Mucosa of descending colon (tissue), 3 donors: ENCODE data around the gene SART3. TPM values are rescaled to one million over a fixed set of nuclear protein-coding genes. Genes with fewer than 3 reads are reported as not detected.

Experiments used
- ATAC-seq: fragments of 200-7000 bp; cut with Tn5 transposase; one replicate; pipeline ENCODE4 v1.9.1; 2020; ENCODE audit warnings: mild to moderate bottlenecking, moderate library complexity
- DNase-seq, 3 donors: peaks; one replicate each; pipeline ENCODE4 v3.0.0-alpha.2; 2020
- H3K36me3 ChIP-seq: fragments of 200-600 bp; one replicate; pipeline ENCODE4 v1.8.0; 2021; ENCODE audit warnings: low read depth, mild to moderate bottlenecking
- H3K4me1 ChIP-seq: fragments of 200-600 bp; one replicate; pipeline ENCODE4 v1.8.0; 2021; ENCODE audit warnings: low read depth, mild to moderate bottlenecking
- H3K4me3 ChIP-seq: fragments of 200-600 bp; one replicate; pipeline ENCODE4 v1.8.0; 2021; ENCODE audit warnings: mild to moderate bottlenecking
- H3K9me3 ChIP-seq: fragments of 200-600 bp; one replicate; pipeline ENCODE4 v1.8.0; 2021; ENCODE audit warnings: mild to moderate bottlenecking
- intact Hi-C, 2 donors: fragments of 100-400 bp; cut with DNase I in 1 of 2; cut with micrococcal nuclease in 1 of 2; formaldehyde crosslinking; loops; one replicate each; pipeline versions ENCODE4 v1.11.0 to v1.11.1; 2022; cut with DNase I, micrococcal nuclease
- total RNA-seq, 3 donors: library from RNA; stranded (reverse); fragmentation: NEBNext Ultra II Directional in 2 of 3; extraction: Animal tissue kit (Norgen Biotek cat#: 25700) in 2 of 3; gene quantifications; one replicate each; pipeline versions ENCODE4 v1.2.1 to v1.2.4, GENCODE V29; 2021 to 2023
- TF ChIP-seq, protein P1 (sequence below): fragments of 200-600 bp; IDR thresholded peaks from one replicate; pipeline ENCODE4 v1.8.0; 2022; ENCODE audit warnings: antibody characterized with exemption, mild to moderate bottlenecking
- donor health status: DM: no; HTN: no; CAD: no; lungs with moderate emphysema.
- donor health status: DM: no; HTN: no; CAD: no.
- donor health status: DM: no; HTN: yes; CAD: no.

SART3 gene
- total RNA-seq, 3 donors from 2014 or later = 42.0 to 47.7 (median 47.6) TPM

DNA sequence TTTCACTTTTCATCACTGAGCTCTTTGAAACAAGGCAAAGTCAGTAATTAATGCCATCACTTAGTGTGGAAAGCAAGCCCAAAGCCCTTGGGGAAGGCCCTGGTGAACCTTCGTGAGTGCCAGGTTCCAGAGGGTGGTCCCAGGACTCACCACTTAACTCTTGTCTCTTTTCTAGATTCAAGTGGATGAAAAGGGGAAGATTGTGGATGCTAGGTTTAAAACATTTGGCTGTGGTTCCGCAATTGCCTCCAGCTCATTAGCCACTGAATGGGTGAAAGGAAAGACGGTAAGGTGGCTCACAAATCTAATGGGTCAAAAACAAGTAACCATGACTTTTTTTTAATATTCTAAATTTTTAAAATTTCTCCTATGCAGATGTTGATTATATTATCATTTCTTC, 4.2 kb upstream of the SART3 start:
- intact Hi-C loops = loop anchor here in 1 of 2 donors (5.0 to 10.0 kb wide), 3 partner anchors 52 to 530 kb away; partner anchors contain the start of genes ALKBH2 and UNG
- ATAC-seq = no peak
- Histone ChIP-seq H3K4me1 (peaks cover 36% of the 10 kb centered on the region), H3K4me3 (no peak overlapping the region), H3K36me3 (peaks cover 22% of the 10 kb centered on the region), H3K9me3 (no peaks in the 10 kb centered on the region)
- no peak for DNase-seq
- TF ChIP-seq, protein P1, sequence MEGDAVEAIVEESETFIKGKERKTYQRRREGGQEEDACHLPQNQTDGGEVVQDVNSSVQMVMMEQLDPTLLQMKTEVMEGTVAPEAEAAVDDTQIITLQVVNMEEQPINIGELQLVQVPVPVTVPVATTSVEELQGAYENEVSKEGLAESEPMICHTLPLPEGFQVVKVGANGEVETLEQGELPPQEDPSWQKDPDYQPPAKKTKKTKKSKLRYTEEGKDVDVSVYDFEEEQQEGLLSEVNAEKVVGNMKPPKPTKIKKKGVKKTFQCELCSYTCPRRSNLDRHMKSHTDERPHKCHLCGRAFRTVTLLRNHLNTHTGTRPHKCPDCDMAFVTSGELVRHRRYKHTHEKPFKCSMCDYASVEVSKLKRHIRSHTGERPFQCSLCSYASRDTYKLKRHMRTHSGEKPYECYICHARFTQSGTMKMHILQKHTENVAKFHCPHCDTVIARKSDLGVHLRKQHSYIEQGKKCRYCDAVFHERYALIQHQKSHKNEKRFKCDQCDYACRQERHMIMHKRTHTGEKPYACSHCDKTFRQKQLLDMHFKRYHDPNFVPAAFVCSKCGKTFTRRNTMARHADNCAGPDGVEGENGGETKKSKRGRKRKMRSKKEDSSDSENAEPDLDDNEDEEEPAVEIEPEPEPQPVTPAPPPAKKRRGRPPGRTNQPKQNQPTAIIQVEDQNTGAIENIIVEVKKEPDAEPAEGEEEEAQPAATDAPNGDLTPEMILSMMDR = no peak

DNA sequence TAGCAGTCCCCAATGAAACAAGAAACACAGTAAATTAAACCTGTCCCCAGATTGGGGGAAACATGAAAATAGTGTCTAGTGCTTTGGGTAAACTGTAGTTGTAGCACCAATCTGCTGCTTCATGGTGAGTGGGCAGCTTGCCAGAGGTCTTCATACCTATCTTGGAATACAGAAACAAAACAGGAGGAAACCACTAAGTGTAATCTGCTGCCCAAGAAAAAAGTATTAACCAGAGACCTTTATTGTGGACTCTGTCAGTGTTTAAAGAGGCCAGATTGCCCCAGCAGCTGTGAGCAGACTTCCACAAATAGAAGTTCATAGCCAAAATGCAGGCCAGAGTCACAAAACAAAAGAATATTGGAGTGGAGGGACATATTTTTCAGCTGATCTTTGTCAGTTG, 3.8 kb upstream of the SART3 start:
- H3K9me3 ChIP-seq = no peaks in the 10 kb centered on the region
- ATAC-seq (no peak), DNase-seq (no peak)
- peaks cover 40% of the 10 kb centered on the region for H3K4me1 ChIP-seq
- peaks cover 22% of the 10 kb centered on the region for H3K36me3 ChIP-seq
- TF ChIP-seq, protein P1 = no peak
- no peak overlapping the region for H3K4me3 ChIP-seq
- intact Hi-C loops = loop anchor here (5.0 to 10.0 kb wide), 3 partner anchors 53 to 530 kb away; partner anchors contain the start of genes ALKBH2 (in 1 of the 2) and UNG (in 1 of the 2)

DNA sequence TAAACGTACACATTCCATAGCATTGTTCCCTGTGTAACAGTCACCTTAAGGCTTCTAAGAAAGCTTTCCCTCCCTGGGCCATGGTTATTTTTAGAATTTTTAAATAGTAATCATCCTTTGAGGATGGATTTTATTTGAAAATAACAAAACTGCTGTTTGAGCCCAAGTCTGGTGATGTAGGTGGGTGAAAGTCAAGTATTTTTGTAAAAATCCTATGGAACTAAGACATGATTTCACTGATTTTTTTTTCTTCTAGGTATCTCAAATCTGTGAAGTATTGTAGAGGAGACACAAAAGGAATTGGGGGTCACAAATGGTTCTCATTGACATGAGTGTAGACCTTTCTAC, 2.8 kb upstream of the SART3 start:
- intact Hi-C loops = loop anchor here (5.0 to 10.0 kb wide), 3 partner anchors 54 to 531 kb away; partner anchors contain the start of genes ALKBH2 (in 1 of the 2) and UNG (in 1 of the 2)
- ATAC-seq = no peak
- H3K4me1 ChIP-seq = peaks cover 50% of the 10 kb centered on the region

DNA sequence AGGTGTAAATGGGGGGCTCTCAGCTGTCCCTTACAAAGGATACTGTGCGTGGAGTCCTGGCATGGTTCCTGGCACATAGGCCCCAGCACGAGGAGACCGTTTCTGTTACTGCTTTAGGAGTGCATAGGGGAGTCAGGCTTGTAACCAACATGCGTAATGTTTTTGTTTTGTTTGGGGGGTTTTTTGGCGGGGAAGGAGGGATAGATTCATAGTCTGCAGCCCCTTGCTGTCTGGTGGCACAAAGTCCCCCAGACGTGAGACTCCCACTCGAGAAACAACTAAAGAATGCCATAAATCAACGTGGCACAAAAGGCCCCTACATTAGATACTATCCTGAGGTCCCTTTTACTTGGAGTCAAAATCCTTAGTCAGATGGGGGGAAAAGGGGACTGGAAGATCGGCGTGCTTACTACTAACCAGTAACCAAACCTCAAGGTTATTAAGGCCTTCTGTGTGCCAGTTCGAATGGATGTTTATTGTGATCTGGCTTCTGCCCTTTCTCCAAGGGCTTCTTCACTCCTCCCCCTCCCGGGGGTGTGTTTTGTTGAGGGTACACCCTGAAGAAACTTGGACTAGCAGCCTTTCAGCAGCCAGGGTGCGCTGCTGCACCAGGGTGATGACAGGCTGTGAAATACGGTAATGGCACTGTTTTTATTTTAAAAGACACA, 2.3 kb upstream of the SART3 start:
- peaks cover 51% of the 10 kb centered on the region for H3K4me1 ChIP-seq
- peaks cover 17% of the 10 kb centered on the region for H3K36me3 ChIP-seq
- intact Hi-C loops = loop anchor here (5.0 to 10.0 kb wide), 3 partner anchors 54 to 532 kb away; partner anchors contain the start of genes ALKBH2 (in 1 of the 2) and UNG (in 1 of the 2)
- no peaks in the 10 kb centered on the region for H3K9me3 ChIP-seq
- DNase-seq (peak; percentile 88 to 97 (median 88)), ATAC-seq (peak; percentile 65)
- H3K4me3 ChIP-seq = peak overlapping the region; percentile 88
- TF ChIP-seq, protein P1 = peak; percentile 78

More for the DNA sequence above, 2.8 kb upstream of the SART3 start:
- DNase-seq = no peak
- H3K4me3 ChIP-seq = no peak overlapping the region
- no peaks in the 10 kb centered on the region for H3K9me3 ChIP-seq
- H3K36me3 ChIP-seq = peaks cover 20% of the 10 kb centered on the region
- TF ChIP-seq, protein P1 = no peak

DNA sequence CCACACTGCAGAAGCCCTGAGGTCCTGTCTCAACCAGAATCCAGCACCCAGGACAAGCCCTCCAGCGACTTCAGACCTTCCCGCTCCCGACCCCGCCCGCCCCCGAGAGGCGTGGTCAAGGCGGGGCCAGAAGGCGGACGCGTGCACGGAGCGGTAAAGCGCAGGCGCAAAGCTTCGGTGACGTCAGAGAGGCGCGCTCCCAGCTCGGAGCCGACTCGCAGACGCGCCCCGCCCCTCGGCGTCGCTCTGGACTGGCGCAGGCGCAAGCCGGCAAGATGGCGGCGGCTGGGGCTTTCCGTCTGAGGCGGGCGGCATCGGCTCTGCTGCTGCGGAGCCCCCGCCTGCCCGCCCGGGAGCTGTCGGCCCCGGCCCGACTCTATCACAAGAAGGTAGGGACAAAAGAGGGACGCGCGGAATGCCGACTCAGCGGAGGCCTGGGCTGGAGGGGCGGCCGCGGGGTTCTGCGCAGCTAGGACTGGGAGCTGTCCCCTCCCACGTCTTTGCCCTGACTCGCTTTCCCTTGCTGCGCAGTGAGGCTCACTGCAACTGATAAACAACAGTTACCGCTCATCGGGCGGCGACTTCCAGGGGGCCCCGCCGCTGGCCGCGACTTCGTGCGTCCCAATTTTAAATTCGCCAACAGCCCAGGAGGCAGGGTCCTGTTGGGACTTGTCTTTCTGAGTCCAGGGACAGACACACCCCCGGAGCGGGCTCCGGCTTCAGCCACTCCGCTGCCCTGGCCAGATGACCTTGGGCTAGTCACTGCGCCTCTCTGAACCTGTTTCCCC, 1.6 kb upstream of the SART3 start, which contains the start of gene ISCU:
TSS of gene ISCU (plus strand) at position 249 of the 788 bp plus-strand sequence. CDS start at position 276, 27 bp downstream.
- H3K4me1 ChIP-seq = peaks cover 51% of the 10 kb centered on the region
- intact Hi-C loops = loop anchor here (5.0 to 10.0 kb wide), 3 partner anchors 55 to 532 kb away; partner anchors contain the start of genes ALKBH2 (in 1 of the 2) and UNG (in 1 of the 2)

More for the DNA sequence above, 1.6 kb upstream of the SART3 start, which contains the start of gene ISCU:
- Histone ChIP-seq H3K4me3 (peak within 1 kb of the TSS; percentile 88), H3K36me3 (peaks cover 12% of the 10 kb centered on the region), H3K9me3 (no peaks in the 10 kb centered on the region)
- TF ChIP-seq, protein P1 = peak; percentile 11
- ATAC-seq (peak; percentile 88), DNase-seq (peak; percentile 96 to 100 (median 99))
